Colonic mucosa (tissue), 4 donors: ENCODE measurements around the gene UBE2L6. TPM values are rescaled to one million over a fixed set of nuclear protein-coding genes. Genes with fewer than 3 reads are reported as not detected.

Source experiments
- DNase-seq: peaks from one replicate; pipeline ENCODE4 v3.0.0-alpha.2; 2020
- H3K27ac ChIP-seq: fragments of 200-600 bp; one replicate; pipeline ENCODE4 v1.8.0; 2021
- H3K27me3 ChIP-seq: fragments of 200-600 bp; one replicate; pipeline ENCODE4 v1.8.0; 2021
- H3K36me3 ChIP-seq: fragments of 200-600 bp; one replicate; pipeline ENCODE4 v1.8.0; 2021
- H3K4me1 ChIP-seq: fragments of 200-600 bp; one replicate; pipeline ENCODE4 v1.8.0; 2021; ENCODE audit warnings: mild to moderate bottlenecking
- H3K4me3 ChIP-seq: fragments of 200-600 bp; one replicate; pipeline ENCODE4 v1.8.0; 2021
- H3K9ac ChIP-seq, 2 donors: one replicate each; pipeline ENCODE4 v1.7.0; 2013; ENCODE audit warnings: control low read depth in 2 of 2, low read depth in 2 of 2, low read length in 2 of 2
- H3K9me3 ChIP-seq: fragments of 200-600 bp; one replicate; pipeline ENCODE4 v1.8.0; 2021
- intact Hi-C: fragments of 100-400 bp; cut with DNase I; formaldehyde crosslinking; loops from one replicate; pipeline ENCODE4 v1.14.1; 2022
- total RNA-seq, 2 donors: library from RNA; stranded (reverse); fragmentation: NEBNext Ultra II Directional in 1 of 2; extraction: Animal tissue kit (Norgen Biotek cat#: 25700) in 1 of 2; gene quantifications; one replicate each; pipeline ENCODE4 v1.2.1, GENCODE V29; 2021
- TF ChIP-seq, protein P1 (sequence below): fragments of 200-600 bp; IDR thresholded peaks from one replicate; pipeline ENCODE4 v1.8.0; 2022; ENCODE audit warnings: antibody characterized with exemption, mild to moderate bottlenecking
- donor health status: healthy.
- donor health status: DM: no; HTN: no; CAD: no.
- donor health status: DM: no; HTN: no; CAD: no.

UBE2L6 gene
- total RNA-seq, 2 donors from 2014 or later, result 28.3 to 35.3 TPM

DNA sequence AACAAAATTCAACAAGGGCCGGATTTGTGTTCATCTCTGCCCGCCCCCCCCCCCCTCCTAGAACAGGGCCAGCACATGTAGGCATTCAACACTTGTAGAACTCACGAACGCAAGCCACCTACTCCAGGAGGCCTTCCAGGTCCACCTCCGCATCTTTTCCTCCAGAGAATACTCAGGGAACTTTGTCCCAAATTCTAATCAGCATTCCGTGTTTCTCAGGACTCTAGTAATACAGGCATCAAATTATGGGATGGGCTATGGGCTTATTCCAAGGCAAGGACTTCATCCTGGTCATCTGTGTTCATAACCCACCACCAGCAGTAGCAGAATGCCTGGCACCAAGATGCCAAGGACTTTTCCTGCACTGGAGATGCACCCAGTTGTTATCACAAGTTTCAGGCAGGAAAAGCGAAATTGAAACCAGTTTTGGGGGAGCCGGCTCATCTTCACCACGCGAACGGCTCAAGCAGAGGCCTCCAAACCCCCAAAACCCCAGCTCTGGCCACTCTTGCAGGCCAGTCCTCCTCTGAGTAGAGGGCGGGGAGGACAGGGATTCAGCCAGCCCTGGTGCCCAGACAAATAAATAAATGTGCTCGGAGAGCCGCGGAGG, 462 bp downstream of the UBE2L6 start:
- H3K4me1 ChIP-seq, result no peaks in the 10 kb centered on the region
- TF ChIP-seq, protein P1, sequence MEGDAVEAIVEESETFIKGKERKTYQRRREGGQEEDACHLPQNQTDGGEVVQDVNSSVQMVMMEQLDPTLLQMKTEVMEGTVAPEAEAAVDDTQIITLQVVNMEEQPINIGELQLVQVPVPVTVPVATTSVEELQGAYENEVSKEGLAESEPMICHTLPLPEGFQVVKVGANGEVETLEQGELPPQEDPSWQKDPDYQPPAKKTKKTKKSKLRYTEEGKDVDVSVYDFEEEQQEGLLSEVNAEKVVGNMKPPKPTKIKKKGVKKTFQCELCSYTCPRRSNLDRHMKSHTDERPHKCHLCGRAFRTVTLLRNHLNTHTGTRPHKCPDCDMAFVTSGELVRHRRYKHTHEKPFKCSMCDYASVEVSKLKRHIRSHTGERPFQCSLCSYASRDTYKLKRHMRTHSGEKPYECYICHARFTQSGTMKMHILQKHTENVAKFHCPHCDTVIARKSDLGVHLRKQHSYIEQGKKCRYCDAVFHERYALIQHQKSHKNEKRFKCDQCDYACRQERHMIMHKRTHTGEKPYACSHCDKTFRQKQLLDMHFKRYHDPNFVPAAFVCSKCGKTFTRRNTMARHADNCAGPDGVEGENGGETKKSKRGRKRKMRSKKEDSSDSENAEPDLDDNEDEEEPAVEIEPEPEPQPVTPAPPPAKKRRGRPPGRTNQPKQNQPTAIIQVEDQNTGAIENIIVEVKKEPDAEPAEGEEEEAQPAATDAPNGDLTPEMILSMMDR, result no peak

DNA sequence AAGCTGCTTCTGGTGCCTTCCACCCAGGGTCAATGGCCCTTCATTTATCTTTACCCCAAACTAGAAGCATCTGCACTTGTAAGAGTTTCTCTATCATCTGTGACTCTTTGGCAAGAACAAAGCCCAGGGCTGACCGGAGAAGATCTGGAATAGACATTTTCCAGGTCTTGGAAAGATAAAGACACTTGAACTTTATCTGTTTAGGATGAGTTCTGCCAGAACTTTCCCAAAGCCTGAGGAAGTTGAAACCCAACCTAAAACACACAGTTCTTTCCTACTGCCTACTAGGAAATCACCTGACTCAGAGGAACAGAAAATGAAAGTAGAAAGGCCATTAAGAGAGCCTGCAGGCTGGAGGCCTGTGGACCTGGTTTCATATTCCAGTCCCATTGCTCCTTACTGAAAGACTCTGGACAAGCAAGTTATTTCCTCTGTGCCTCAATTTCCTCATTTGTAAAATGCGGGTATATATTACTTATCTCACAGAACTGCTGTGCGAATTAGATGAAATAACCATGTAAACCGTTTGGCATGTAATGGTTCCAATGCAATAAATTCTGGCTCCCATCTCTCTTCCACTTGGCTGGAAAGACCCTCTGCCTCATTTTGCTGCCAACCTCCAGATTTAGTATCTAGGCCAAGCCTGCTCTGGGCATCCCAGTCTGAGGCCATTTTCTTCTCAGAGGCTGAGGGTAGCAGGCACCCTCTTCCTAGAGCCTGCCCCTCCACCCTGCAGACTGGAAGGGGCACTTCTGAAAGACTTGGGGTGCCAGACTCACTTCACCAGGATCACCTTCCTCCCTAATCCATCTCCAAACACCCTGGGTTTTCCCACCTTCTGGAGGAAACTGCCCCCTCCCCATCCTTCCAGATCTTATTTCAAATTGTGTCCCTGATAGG, 1.2 kb downstream of the UBE2L6 start:
- Histone ChIP-seq H3K27me3 (no peaks in the 10 kb centered on the region), H3K4me1 (no peaks in the 10 kb centered on the region), H3K27ac (peak overlapping the region; percentile 84), H3K4me3 (peak overlapping the region; percentile 84), H3K36me3 (no peaks in the 10 kb centered on the region), H3K9me3 (no peaks in the 10 kb centered on the region), H3K9ac (peak overlapping the region; percentile 56 to 66)
- intact Hi-C loops, result loop anchor here (10.0 kb wide), 1 partner anchor 239 kb away; no protein-coding TSS in a partner anchor
- peak; percentile 49 for DNase-seq
- TF ChIP-seq, protein P1, result no peak

More for the DNA sequence above, 462 bp downstream of the UBE2L6 start:
- intact Hi-C loops, result loop anchor here (10.0 kb wide), 1 partner anchor 238 kb away; no protein-coding TSS in a partner anchor
- Histone ChIP-seq H3K9me3 (no peaks in the 10 kb centered on the region), H3K27me3 (no peaks in the 10 kb centered on the region), H3K27ac (peak overlapping the region; percentile 84), H3K36me3 (no peaks in the 10 kb centered on the region), H3K4me3 (peak overlapping the region; percentile 84), H3K9ac (peak overlapping the region; percentile 73 to 80)
- peak; percentile 39 for DNase-seq

DNA sequence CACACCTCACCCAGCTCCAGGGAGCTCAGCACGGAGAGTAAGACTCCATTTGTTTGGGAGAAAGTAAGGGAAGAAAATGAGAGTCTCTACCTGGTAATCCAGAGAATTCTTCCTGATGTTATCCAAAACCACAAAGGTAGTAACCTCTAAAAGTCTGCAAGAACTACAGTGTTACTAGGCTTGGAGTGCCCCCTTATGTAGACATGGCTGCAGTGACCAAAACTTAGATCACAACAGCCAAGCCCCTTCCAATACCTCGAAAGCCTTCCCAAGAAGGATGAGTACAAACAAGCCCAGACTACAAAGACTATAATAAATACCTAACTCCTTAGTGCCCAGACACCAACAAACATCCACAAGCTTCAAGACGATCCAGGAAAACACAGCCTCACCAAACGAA, 4.9 kb downstream of the UBE2L6 start:
- Histone ChIP-seq H3K27ac (no peak overlapping the region), H3K9ac (no peak overlapping the region), H3K4me1 (no peaks in the 10 kb centered on the region), H3K4me3 (no peak overlapping the region), H3K27me3 (no peaks in the 10 kb centered on the region), H3K36me3 (no peaks in the 10 kb centered on the region), H3K9me3 (no peaks in the 10 kb centered on the region)
- TF ChIP-seq, protein P1, result no peak
- intact Hi-C loops, result loop anchor here (10.0 kb wide), 1 partner anchor 242 kb away; no protein-coding TSS in a partner anchor
- no peak for DNase-seq

DNA sequence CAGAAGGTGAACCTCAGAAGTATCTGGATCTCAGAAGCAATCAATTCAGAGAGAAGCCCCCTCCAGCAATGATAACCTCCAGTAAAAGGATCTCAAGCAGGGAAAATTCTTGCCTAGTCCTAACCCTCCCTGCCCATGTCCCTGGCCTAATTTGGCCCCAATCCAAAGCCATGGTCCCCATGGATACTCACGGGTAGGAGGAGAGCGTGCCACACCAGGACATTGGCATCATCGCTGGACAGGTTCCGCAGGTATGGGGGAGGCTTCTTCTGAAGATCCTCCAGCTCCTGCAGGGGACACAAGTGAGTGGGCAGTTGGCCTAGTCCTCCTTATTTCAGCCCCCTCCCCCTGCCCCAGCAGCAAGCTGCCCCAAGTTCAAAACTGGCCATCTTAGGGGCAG, 7.3 kb downstream of the UBE2L6 start:
- no peak overlapping the region for H3K9ac ChIP-seq
- no peak for DNase-seq
- TF ChIP-seq, protein P1, result no peak
- no peaks in the 10 kb centered on the region for H3K4me1 ChIP-seq
- no peaks in the 10 kb centered on the region for H3K27me3 ChIP-seq
- intact Hi-C loops, result loop anchor here (10.0 kb wide), 1 partner anchor 245 kb away; no protein-coding TSS in a partner anchor
- H3K9me3 ChIP-seq, result no peaks in the 10 kb centered on the region
- H3K4me3 ChIP-seq, result no peak overlapping the region
- no peaks in the 10 kb centered on the region for H3K36me3 ChIP-seq
- H3K27ac ChIP-seq, result no peak overlapping the region

DNA sequence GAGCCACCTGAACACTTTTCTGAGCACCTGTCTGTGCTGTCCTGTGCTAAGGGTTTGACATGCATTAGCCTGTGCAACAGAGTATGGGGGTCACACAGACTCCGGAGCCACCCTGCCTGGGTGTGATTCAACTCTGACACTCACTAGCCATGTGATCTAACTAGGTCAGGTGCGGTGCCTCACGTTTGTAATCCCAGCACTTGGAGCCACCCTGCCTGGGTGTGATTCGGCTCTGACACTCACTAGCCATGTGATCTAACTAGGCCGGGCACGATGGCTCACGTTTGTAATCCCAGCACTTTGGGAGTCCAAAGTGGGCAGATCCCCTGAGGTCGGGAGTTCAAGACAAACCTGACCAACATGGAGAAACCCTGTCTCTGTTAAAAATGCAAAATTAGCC, 11.4 kb downstream of the UBE2L6 start:
- TF ChIP-seq, protein P1, result no peak
- Histone ChIP-seq H3K4me1 (no peaks in the 10 kb centered on the region), H3K9ac (no peak overlapping the region), H3K36me3 (peaks cover 7% of the 10 kb centered on the region), H3K27me3 (no peaks in the 10 kb centered on the region), H3K9me3 (no peaks in the 10 kb centered on the region), H3K27ac (no peak overlapping the region), H3K4me3 (no peak overlapping the region)
- no peak for DNase-seq
- intact Hi-C loops, result no loop called here
